ENCODE results near the gene TRIM47.
A peak's percentile ranks its signal among the peaks of the same experiment; 100 is the strongest.
"Not testable (repeated sequence)": the region's sequence is repeated elsewhere in the genome, so short reads cannot be mapped to it uniquely, and the experiment has no call there.

Gene TRIM47

GRCh38 chr17:75873587-75874322 is 4.6 kb downstream of the TRIM47 start:
- Histone ChIP-seq H3K4me3 (peak overlapping the region; percentile 51), H3K27ac (peak overlapping the region; percentile 96 to 97)
- TF ChIP-seq, protein P1, sequence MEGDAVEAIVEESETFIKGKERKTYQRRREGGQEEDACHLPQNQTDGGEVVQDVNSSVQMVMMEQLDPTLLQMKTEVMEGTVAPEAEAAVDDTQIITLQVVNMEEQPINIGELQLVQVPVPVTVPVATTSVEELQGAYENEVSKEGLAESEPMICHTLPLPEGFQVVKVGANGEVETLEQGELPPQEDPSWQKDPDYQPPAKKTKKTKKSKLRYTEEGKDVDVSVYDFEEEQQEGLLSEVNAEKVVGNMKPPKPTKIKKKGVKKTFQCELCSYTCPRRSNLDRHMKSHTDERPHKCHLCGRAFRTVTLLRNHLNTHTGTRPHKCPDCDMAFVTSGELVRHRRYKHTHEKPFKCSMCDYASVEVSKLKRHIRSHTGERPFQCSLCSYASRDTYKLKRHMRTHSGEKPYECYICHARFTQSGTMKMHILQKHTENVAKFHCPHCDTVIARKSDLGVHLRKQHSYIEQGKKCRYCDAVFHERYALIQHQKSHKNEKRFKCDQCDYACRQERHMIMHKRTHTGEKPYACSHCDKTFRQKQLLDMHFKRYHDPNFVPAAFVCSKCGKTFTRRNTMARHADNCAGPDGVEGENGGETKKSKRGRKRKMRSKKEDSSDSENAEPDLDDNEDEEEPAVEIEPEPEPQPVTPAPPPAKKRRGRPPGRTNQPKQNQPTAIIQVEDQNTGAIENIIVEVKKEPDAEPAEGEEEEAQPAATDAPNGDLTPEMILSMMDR (IDR thresholded peaks at IDR 0.05): no peak
- no peak for DNase-seq (ENCODE audit: low spot score)

DNA sequence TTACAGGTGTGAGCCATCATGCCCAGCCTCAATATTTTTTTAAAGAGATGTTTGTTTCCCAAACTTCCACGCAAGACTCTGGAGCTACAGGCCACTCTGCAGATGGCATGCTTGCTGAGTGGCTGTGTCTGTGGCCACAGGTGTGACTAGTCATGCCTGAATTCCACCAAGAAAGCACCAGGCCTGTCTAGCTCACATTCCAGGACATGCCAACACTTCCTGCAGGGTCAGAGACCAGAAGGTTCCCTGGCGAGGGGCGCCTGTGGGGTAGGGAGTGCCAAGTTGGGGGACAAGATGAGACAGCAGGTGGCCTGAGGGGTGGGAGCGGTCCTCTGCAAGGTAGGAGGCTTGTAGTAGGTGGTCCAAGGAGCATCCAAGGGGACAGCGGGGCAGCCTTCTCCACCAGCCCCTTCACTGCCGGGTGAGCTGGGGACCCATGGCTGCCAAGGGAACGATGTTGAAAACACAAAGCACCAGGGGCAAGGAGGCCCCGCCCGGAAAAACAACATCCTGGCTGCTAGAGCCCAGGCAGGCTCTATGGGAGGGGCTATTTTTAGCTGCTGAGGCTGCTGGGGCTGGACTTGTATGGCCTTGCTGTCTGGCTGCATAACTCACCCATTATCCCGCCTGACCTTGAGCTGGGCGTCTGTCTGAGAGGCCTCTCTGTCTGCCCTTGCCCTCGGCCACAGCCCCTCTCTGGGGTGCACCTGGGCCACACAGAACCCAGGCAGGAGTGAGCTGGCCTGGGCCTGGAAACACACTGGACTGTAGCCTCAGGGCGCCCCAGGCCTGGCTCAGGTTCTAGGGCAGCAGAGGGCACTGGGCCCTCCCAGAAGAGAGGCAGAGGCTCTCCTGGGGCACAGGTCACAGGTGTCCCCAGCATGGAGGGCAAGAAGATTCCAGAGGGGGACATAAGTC is 5.7 kb downstream of the TRIM47 start:
- DNase-seq (ENCODE audit: low spot score): peak; percentile 96

GRCh38 chr17:75870228-75870627 is 8.2 kb downstream of the TRIM47 start:
- H3K4me3 ChIP-seq: peak overlapping the region; percentile 60
- peak overlapping the region; percentile 92 to 94 for H3K27ac ChIP-seq
- DNase-seq (ENCODE audit: low spot score): not testable (repeated sequence)

More for the DNA sequence above, 5.7 kb downstream of the TRIM47 start:
- H3K27ac ChIP-seq: peak overlapping the region; percentile 96 to 97
- TF ChIP-seq, protein P1 (IDR thresholded peaks at IDR 0.05): no peak
- peak overlapping the region; percentile 51 for H3K4me3 ChIP-seq

- H3K4me3 ChIP-seq: peak overlapping the region; percentile 60
- DNase-seq (ENCODE audit: low spot score): peak; percentile 87
Observed at GRCh38 chr17:75869282-75870141, 8.9 kb downstream of the TRIM47 start.

DNA sequence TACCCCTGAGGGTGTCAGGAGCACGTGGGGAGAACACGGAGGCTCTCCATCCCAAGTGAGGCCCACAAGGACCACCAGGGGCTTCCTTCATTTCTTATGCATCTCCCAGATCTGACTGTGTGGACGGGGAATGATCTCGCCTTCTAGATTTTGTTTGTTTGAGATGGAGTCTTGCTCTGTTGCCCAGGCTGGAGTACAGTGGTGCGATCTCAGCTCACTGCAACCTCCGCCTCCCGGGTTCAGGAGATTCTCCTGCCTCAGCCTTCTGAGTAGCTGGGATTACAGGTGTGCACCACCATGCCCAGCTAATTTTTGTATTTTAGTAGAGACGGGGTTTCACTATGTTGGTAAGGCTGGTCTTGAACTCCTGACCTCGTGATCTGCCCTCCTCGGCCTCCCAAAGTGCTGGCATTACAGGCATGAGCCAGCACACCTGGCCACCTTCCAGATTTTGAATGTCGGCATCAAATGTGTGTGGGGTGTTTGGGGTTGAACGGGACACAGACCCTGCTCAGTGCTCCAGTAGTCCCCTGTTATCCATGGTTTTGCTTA is 9.6 kb downstream of the TRIM47 start:
- Histone ChIP-seq H3K4me3 (peak overlapping the region; percentile 60), H3K27ac (peak overlapping the region; percentile 92 to 94)
- DNase-seq (ENCODE audit: low spot score): not testable (repeated sequence)

More at GRCh38 chr17:75869282-75870141, 8.9 kb downstream of the TRIM47 start:
- TF ChIP-seq, protein P1 (IDR thresholded peaks at IDR 0.05): no peak
- peak overlapping the region; percentile 92 to 94 for H3K27ac ChIP-seq

GRCh38 chr17:75865404-75866188 is 12.8 kb downstream of the TRIM47 start:
- peak overlapping the region; percentile 69 to 75 for H3K27ac ChIP-seq
- not testable (repeated sequence) for H3K4me3 ChIP-seq; DNase-seq (ENCODE audit: low spot score)

- H3K27ac ChIP-seq: peak overlapping the region; percentile 75 to 91
- H3K4me3 ChIP-seq; DNase-seq (ENCODE audit: low spot score): not testable (repeated sequence)
Observed at GRCh38 chr17:75864887-75865286, 13.5 kb downstream of the TRIM47 start.

DNA sequence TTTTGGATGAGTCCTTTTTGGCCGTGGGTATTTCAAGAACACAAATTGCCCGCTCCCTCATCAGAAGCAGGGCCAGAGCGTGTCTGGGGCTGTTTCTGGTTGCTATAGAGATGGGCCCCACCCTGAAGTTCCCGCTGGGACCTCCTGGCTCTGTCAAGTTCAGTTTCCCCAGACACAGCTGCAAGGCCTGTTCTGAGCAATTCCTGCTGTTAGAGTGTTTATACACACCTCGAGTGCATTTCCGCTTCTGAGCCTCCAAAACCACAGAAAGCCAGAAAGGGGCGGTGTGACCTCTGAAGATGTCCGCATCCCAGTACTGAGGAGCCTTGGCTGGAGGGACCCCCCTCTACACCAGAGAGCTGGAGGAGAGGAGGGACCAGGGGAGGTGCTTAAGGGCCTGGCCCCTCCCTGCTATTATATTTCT is 13.9 kb downstream of the TRIM47 start:
- DNase-seq (ENCODE audit: low spot score): peak; percentile 95
- TF ChIP-seq, protein P1 (IDR thresholded peaks at IDR 0.05): no peak
- Histone ChIP-seq H3K4me3 (no peak overlapping the region), H3K27ac (peak overlapping the region; percentile 75 to 91)
